OCI-LY7 (cell line): ENCODE results near the gene ANKRD44.

ENCODE experiments used
- EZH2phosphoT487 ChIP-seq: fragments of 200-600 bp; sonication (generic); IDR thresholded peaks from 2 replicates; pipeline ENCODE4 v1.6.1; 2018; ENCODE audit warnings: low read depth, borderline replicate concordance, mild to moderate bottlenecking, mixed run types, antibody characterized with exemption, low read length, moderate library complexity, mixed read lengths
- TF ChIP-seq, protein P1 (sequence below): fragments of 200-600 bp; sonication (generic); conservative IDR thresholded peaks from 2 replicates; pipeline ENCODE4 v1.5.1; 2014; ENCODE audit warnings: mild to moderate bottlenecking, antibody characterized with exemption, low read length, moderate library complexity, mixed read lengths

DNA sequence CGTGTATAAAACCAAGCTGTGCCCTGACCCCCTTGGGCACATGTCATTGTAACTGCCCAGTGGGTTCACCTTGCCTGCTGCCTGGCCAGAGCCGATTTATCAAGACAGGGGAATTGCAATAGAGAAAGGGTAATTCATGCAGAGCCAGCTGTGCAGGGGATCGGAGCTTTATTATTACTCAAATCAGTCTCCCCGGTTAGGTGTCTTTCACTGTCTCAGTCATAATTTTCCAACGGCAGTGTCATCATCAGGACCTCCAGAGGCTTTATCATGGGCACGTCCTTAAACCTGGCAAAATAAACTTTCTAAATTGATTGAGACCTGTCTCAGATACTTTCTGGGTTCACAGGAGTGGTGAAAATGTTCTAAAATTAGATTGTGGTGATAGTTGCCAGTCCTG is 354.5 kb downstream of the ANKRD44 start:
- TF ChIP-seq, protein P1, sequence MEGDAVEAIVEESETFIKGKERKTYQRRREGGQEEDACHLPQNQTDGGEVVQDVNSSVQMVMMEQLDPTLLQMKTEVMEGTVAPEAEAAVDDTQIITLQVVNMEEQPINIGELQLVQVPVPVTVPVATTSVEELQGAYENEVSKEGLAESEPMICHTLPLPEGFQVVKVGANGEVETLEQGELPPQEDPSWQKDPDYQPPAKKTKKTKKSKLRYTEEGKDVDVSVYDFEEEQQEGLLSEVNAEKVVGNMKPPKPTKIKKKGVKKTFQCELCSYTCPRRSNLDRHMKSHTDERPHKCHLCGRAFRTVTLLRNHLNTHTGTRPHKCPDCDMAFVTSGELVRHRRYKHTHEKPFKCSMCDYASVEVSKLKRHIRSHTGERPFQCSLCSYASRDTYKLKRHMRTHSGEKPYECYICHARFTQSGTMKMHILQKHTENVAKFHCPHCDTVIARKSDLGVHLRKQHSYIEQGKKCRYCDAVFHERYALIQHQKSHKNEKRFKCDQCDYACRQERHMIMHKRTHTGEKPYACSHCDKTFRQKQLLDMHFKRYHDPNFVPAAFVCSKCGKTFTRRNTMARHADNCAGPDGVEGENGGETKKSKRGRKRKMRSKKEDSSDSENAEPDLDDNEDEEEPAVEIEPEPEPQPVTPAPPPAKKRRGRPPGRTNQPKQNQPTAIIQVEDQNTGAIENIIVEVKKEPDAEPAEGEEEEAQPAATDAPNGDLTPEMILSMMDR, result no peak
- no peak for TF ChIP-seq EZH2phosphoT487
